ENCODE measurements around the gene RAPGEF6. TPM values are rescaled to one million over a fixed set of nuclear protein-coding genes. Genes with fewer than 3 reads are reported as not detected.

The RAPGEF6 gene
- total RNA-seq, 1 experiment from 2014 or later: 9.7 TPM

- H3K4me3 ChIP-seq (ENCODE audit: low read length): no peak overlapping the region
- H3K36me3 ChIP-seq (ENCODE audit: low read depth, low read length): no peaks in the 10 kb centered on the region
- H3K4me1 ChIP-seq (ENCODE audit: insufficient read depth, low read length): no peaks in the 10 kb centered on the region
- no peak for DNase-seq
- POLR2A ChIA-PET (ENCODE audit: unreplicated experiment): no interaction called here
- ATAC-seq: no peak
- H3K27me3 ChIP-seq (ENCODE audit: low read length): no peaks in the 10 kb centered on the region
- intact Hi-C loops (cut with micrococcal nuclease): loop anchor here (10.0 kb wide), 1 partner anchor 111 kb away; the partner anchor contains the start of gene FNIP1
- no TSS peak for BruUV-seq (replicated peaks)
- no peak overlapping the region for H3K4me2 ChIP-seq (ENCODE audit: low read length)
- CTCF ChIA-PET: no interaction called here
- H2AFZ ChIP-seq (ENCODE audit: low read length): no peak overlapping the region
- H3K9me3 ChIP-seq (ENCODE audit: low read length): no peaks in the 10 kb centered on the region
- no peak overlapping the region for H3K9ac ChIP-seq (ENCODE audit: low read length)
- no peaks in the 10 kb centered on the region for H4K20me1 ChIP-seq (ENCODE audit: low read length)
- H3K27ac ChIP-seq (ENCODE audit: low read length): no peak overlapping the region
- no peaks in the 10 kb centered on the region for H3K79me2 ChIP-seq (ENCODE audit: low read length)
- TF ChIP-seq, protein P1, sequence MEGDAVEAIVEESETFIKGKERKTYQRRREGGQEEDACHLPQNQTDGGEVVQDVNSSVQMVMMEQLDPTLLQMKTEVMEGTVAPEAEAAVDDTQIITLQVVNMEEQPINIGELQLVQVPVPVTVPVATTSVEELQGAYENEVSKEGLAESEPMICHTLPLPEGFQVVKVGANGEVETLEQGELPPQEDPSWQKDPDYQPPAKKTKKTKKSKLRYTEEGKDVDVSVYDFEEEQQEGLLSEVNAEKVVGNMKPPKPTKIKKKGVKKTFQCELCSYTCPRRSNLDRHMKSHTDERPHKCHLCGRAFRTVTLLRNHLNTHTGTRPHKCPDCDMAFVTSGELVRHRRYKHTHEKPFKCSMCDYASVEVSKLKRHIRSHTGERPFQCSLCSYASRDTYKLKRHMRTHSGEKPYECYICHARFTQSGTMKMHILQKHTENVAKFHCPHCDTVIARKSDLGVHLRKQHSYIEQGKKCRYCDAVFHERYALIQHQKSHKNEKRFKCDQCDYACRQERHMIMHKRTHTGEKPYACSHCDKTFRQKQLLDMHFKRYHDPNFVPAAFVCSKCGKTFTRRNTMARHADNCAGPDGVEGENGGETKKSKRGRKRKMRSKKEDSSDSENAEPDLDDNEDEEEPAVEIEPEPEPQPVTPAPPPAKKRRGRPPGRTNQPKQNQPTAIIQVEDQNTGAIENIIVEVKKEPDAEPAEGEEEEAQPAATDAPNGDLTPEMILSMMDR (conservative IDR thresholded peaks at IDR 0.05; ENCODE audit: low read depth, low read length): no peak
- TF ChIP-seq EZH2 (IDR thresholded peaks at IDR 0.05; ENCODE audit: low read length, unreplicated experiment): no peak
- no peak for TF ChIP-seq EZH2phosphoT487 (IDR thresholded peaks at IDR 0.05; ENCODE audit: borderline replicate concordance, low read length)
- H3K9me2 ChIP-seq (replicated peaks; ENCODE audit: low read length): no peaks in the 10 kb centered on the region
- H3F3A ChIP-seq (ENCODE audit: low read length, unreplicated experiment): no peaks in the 10 kb centered on the region
Observed at GRCh38 chr5:131684051-131684450, 49.0 kb upstream of the RAPGEF6 start.

- Histone ChIP-seq H3K27me3 (ENCODE audit: low read length) (no peaks in the 10 kb centered on the region), H3K9me3 (ENCODE audit: low read length) (no peaks in the 10 kb centered on the region), H3K4me2 (ENCODE audit: low read length) (no peak overlapping the region), H3K4me1 (ENCODE audit: insufficient read depth, low read length) (no peaks in the 10 kb centered on the region), H3K36me3 (ENCODE audit: low read depth, low read length) (no peaks in the 10 kb centered on the region), H3K9me2 (replicated peaks; ENCODE audit: low read length) (no peaks in the 10 kb centered on the region), H3K79me2 (ENCODE audit: low read length) (no peaks in the 10 kb centered on the region), H4K20me1 (ENCODE audit: low read length) (no peaks in the 10 kb centered on the region), H3F3A (ENCODE audit: low read length, unreplicated experiment) (no peaks in the 10 kb centered on the region), H3K4me3 (ENCODE audit: low read length) (no peak overlapping the region), H3K27ac (ENCODE audit: low read length) (no peak overlapping the region), H3K9ac (ENCODE audit: low read length) (no peak overlapping the region), H2AFZ (ENCODE audit: low read length) (no peak overlapping the region)
- ChIA-PET POLR2A (ENCODE audit: unreplicated experiment) (no interaction called here), CTCF (no interaction called here)
- TF ChIP-seq, protein P1 (conservative IDR thresholded peaks at IDR 0.05; ENCODE audit: low read depth, low read length): no peak
- no peak for TF ChIP-seq EZH2phosphoT487 (IDR thresholded peaks at IDR 0.05; ENCODE audit: borderline replicate concordance, low read length)
- no peak for TF ChIP-seq EZH2 (IDR thresholded peaks at IDR 0.05; ENCODE audit: low read length, unreplicated experiment)
- ATAC-seq: no peak
- no peak for DNase-seq
- intact Hi-C loops (cut with micrococcal nuclease): loop anchor here (10.0 kb wide), 1 partner anchor 112 kb away; the partner anchor contains the start of gene FNIP1
- no TSS peak for BruUV-seq (replicated peaks)
Observed at GRCh38 chr5:131682826-131683225, 47.8 kb upstream of the RAPGEF6 start.

DNA sequence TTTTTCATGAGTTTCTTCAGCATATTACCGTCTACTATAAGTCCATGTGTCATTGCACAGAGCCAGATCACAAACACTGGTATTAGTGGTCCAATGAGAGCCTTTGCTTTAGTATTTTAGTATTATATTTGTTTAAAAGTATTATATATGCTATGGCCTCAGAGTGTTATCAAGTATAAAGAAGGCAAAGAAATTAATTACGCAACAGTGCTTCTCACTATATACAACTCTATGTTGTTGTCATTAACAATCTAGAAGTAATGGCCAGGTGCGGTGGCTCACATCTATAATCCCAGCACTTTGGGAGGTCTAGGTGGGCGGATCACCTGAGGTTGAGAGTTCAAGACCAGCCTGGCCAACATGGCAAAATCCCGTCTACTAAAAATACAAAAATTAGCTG is 47.1 kb upstream of the RAPGEF6 start:
- TF ChIP-seq EZH2phosphoT487 (IDR thresholded peaks at IDR 0.05; ENCODE audit: borderline replicate concordance, low read length) (no peak), EZH2 (IDR thresholded peaks at IDR 0.05; ENCODE audit: low read length, unreplicated experiment) (no peak)
- TF ChIP-seq, protein P1 (conservative IDR thresholded peaks at IDR 0.05; ENCODE audit: low read depth, low read length): no peak
- Histone ChIP-seq H3K27ac (ENCODE audit: low read length) (no peak overlapping the region), H3K9me2 (replicated peaks; ENCODE audit: low read length) (no peaks in the 10 kb centered on the region), H3K4me3 (ENCODE audit: low read length) (no peak overlapping the region), H2AFZ (ENCODE audit: low read length) (no peak overlapping the region), H3K4me2 (ENCODE audit: low read length) (no peak overlapping the region), H3K4me1 (ENCODE audit: insufficient read depth, low read length) (no peaks in the 10 kb centered on the region), H3K9me3 (ENCODE audit: low read length) (no peaks in the 10 kb centered on the region), H3K79me2 (ENCODE audit: low read length) (no peaks in the 10 kb centered on the region), H3K9ac (ENCODE audit: low read length) (no peak overlapping the region), H4K20me1 (ENCODE audit: low read length) (no peaks in the 10 kb centered on the region), H3K36me3 (ENCODE audit: low read depth, low read length) (no peaks in the 10 kb centered on the region), H3K27me3 (ENCODE audit: low read length) (no peaks in the 10 kb centered on the region), H3F3A (ENCODE audit: low read length, unreplicated experiment) (no peaks in the 10 kb centered on the region)
- ChIA-PET POLR2A (ENCODE audit: unreplicated experiment) (no interaction called here), CTCF (no interaction called here)
- intact Hi-C loops (cut with micrococcal nuclease): loop anchor here (10.0 kb wide), 1 partner anchor 113 kb away; the partner anchor contains the start of gene FNIP1
- DNase-seq (no peak), ATAC-seq (no peak)
- no TSS peak for BruUV-seq (replicated peaks)
